Measurements from ENCODE around the gene NPY1R.

Gene NPY1R

GRCh38 chr4:163332526-163333406 is at the start of gene NPY1R:
NPY1R (minus strand) TSS chr4:163332596; CDS start chr4:163326554, 6,042 bp downstream.
- peak; percentile 47 for DNase-seq

- DNase-seq, result no peak
Observed at GRCh38 chr4:163380703-163381102, 48.3 kb upstream of the NPY1R start.

GRCh38 chr4:163378661-163379060 is 46.3 kb upstream of the NPY1R start:
- no peak for DNase-seq

GRCh38 chr4:163372029-163372428 is 39.6 kb upstream of the NPY1R start:
- no peak for DNase-seq

GRCh38 chr4:163367651-163368050 is 35.3 kb upstream of the NPY1R start:
- DNase-seq, result no peak

- no peak for DNase-seq
Observed at GRCh38 chr4:163356104-163356503, 23.7 kb upstream of the NPY1R start.

GRCh38 chr4:163353054-163353453 is 20.7 kb upstream of the NPY1R start:
- DNase-seq, result no peak

GRCh38 chr4:163350672-163351071 is 18.3 kb upstream of the NPY1R start:
- no peak for DNase-seq

- peak; percentile 7 for DNase-seq
Observed at GRCh38 chr4:163344147-163345125, 12.0 kb upstream of the NPY1R start.

GRCh38 chr4:163343604-163344146 is 11.3 kb upstream of the NPY1R start, which contains the start of gene NPY5R:
NPY5R (plus strand) TSS chr4:163343892; CDS start chr4:163350274, 6,382 bp downstream.
- no peak for DNase-seq

GRCh38 chr4:163335384-163335783 is 3.0 kb upstream of the NPY1R start:
- DNase-seq, result no peak

GRCh38 chr4:163331629-163332376 is 593 bp downstream of the NPY1R start:
- no peak for DNase-seq

GRCh38 chr4:163330916-163331628 is 1.3 kb downstream of the NPY1R start:
- DNase-seq, result no peak

- DNase-seq, result no peak
Observed at GRCh38 chr4:163317110-163317509, 15.3 kb downstream of the NPY1R start.

GRCh38 chr4:163309466-163309865 is 22.9 kb downstream of the NPY1R start:
- no peak for DNase-seq

GRCh38 chr4:163303069-163303468 is 29.3 kb downstream of the NPY1R start:
- no peak for DNase-seq

- DNase-seq, result no peak
Observed at GRCh38 chr4:163300445-163300844, 32.0 kb downstream of the NPY1R start.

GRCh38 chr4:163295138-163295537 is 37.3 kb downstream of the NPY1R start:
- no peak for DNase-seq

- DNase-seq, result no peak
Observed at GRCh38 chr4:163284304-163284703, 48.1 kb downstream of the NPY1R start.

- DNase-seq, result no peak
Observed at GRCh38 chr4:163280703-163281519, 51.5 kb downstream of the NPY1R start.

GRCh38 chr4:163279713-163280112 is 52.7 kb downstream of the NPY1R start:
- no peak for DNase-seq

Data from NCI-H146 (cell line).